Activated gamma-delta T cell treated with Interleukin-2 at 50 U/mL for 16 hours (primary cell): ENCODE results near the gene THSD7B.
"Not testable (repeated sequence)": the region's sequence is repeated elsewhere in the genome, so short reads cannot be mapped to it uniquely, and the experiment has no call there.

Experiments
- DNase-seq: peaks from one replicate; pipeline ENCODE4 v3.0.0-alpha.2; 2020

The THSD7B gene

DNA sequence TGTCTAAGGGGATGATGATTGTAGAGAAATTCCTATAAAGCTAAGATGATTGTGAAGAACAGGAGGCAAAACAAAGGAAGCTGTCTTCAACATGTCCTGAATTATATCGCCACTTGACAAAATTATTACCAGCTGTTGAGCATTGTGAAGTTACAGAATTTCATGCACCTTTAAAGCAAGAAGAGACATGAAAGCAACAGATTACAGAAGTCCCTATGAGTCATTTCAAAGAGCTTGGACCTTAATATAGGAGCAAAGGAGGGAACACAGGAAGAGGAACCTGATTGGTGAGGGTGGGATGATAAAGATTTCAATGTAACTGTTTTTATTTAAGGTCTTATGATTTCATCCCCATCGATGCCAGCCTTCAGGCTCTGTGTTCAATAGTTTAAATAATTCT is 672.0 kb downstream of the THSD7B start:
- DNase-seq, result no peak

DNA sequence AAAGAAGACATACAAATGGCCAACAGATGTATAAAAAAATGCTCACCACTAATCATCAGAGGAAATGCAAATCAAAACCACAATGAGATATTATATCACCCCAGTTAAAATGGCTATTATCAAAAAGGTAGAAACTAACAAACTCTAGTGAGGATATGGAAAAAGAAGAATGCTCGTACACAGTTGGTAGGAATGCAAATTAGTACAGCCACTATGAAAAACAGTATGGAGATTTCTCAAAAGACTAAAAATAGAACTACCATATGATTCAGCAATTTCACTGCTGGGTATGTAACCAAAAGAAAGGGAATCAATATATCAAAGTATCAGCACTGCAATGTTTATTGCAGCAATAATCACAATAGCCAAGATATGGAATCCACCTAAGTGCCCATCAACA is 679.6 kb downstream of the THSD7B start:
- DNase-seq, result no peak

DNA sequence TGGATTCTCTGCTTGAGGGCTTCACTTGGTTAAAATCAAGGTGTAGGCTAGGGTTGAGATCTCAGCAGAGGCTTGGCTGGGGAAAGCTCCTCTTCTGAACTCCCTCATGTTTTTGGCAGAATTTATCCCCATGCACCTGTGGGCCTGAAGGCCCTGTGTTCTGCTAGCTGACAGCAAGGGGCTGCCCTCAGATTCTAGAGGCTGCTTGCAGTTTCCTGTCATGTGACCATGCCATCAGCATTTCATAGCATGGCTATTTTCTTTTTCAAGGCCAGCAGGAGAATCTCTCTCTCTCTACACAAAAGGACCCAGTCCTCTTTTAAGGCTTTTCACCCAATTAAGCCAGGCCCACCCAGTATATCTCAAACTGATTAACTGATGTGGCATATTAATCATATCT is 684.1 kb downstream of the THSD7B start:
- no peak for DNase-seq

DNA sequence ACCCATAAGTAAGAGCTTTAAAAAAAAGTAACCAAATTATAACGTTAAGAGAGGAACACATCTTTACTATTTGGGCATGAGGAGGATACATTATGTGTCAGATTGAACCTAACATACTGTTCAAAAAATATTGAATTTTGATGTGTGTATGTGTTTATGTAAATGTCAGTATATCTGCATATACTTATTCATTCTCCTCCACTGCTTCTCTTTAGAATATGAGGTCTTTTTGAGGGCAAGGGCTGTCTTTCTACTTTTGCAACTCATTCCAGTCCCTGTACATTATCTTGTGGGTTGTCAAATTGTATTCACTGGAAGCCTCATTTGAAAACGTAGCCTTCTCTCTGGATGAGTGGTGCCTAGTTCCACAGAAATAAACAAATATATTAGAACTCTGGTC is 689.5 kb downstream of the THSD7B start:
- no peak for DNase-seq

GRCh38 chr2:137467246-137467862 is 702.0 kb downstream of the THSD7B start:
- no peak for DNase-seq

- no peak for DNase-seq
Measured at GRCh38 chr2:137493261-137493660, 727.9 kb downstream of the THSD7B start.

DNA sequence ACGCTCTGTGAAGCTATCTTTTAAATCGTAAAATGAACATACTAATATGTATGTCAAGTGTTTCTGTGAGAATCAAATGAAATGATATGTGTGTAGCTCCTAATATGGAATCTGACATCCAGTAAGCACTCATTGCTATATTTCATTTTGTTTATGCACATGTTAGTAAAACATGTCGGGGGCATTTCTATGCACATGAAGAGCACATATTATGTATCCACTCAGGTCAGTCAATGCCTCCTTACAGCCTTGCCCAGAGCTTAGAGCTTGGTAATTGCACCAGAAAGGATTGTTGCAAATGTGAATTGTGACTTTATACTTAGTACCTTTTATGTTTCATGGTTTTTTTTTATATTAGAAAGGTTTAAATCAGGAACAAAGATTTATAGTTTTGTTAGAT is 735.3 kb downstream of the THSD7B start:
- no peak for DNase-seq

DNA sequence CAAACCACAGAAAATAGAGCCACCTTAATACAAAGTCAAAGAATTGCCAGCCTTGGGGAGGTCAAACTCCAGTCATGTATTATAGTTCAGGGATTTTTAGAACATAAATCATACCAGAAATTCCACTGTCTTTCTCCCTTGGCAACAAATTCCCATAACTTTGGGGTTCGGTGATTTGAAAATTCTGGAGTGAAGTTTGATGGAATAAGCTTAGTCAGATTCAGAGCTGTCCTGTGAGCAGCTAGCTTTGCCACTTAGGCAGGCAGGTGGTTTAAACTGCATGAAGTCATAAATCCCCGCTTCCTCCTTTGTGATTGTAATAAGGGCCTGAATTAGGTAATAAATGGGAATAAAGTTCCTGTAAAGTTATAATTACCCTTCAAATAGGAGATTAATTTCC is 741.9 kb downstream of the THSD7B start:
- DNase-seq, result no peak

DNA sequence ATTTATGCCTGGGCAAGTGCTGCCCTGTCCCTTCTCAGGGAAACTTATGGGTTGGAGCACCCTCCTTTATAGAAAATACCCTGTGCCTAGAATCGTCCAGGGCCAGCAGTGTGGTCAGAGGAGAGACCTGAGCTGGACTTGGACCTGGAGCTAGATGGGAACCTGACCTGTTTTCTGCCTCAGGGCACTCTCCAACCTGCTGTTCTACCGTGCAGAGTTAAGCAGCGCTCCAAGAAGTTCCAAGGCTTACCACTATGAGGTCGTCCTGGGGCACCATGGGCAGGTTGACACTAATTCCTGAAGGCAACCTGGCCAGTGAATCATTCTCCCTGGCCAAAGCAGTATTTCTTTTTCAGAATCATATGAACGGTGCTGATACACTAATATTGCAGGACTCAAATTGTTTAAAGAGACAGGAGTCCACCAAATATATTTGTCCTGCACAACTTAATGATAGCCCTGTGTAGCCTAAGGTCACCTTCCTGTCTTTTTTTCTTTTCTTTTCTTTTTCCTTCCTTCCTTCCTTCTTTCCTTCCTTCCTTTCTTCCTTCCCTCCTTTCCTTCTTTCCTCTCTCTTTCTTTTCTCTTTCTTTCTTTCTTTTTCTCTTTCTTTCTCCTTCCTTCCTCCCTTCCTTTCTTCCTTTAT is 743.5 kb downstream of the THSD7B start:
- no peak for DNase-seq

DNA sequence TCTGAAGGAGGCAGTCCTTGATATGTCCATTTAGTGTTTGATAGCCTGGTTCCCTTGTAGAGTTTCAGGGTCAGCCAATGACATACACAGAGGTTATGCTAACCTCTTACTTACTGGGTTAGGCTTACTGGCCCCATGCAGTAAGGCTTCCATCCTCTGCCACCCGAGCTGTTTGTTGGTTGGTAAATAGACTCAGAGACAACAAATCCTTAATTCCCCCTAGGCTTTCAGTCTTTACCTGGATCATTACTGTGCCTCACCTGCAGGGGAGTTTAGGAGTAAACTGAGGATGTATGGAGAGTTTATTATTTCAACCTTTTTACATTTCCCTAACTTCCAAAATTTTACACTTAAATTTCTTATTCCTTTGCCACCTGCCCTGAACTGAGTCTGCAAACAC is 746.2 kb downstream of the THSD7B start:
- no peak for DNase-seq

GRCh38 chr2:137521653-137522619 is 756.6 kb downstream of the THSD7B start:
- no peak for DNase-seq

DNA sequence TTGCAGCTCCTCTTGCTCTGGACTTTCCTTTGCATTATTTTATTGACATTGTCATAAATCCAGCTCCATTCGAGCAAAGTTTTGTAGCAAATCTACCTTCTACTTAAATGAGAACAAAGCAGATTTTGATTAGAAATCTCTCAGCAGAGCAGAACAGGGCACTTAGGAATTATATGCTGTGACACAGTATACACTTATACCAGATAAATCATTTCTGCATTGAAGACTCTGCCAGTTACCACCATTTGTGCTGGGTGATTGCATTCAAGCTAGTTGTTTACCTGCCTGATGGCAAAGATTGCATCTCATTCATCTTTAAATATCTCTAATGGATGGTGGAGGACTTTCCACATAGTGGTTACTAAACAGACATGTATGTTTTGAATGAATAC is 757.3 kb downstream of the THSD7B start:
- DNase-seq, result no peak

DNA sequence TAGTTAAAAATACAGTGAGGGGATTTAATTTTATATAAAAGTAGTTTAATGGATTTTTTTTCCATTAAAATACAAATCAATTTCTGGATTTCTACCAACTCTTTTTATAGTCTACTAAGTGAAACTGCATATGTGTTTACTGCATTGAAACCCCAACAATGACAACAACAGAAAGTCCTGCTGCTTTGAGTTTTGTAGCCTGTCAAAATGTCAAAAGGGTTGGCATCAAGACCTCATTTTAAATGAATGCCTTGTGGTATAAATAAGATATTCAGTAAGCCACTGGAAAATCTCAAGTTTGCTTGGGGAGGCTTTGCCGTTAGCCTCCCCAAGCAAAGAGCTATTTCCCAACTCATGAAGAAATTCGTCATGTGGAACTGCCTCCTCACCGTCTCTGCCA is 758.6 kb downstream of the THSD7B start:
- no peak for DNase-seq

DNA sequence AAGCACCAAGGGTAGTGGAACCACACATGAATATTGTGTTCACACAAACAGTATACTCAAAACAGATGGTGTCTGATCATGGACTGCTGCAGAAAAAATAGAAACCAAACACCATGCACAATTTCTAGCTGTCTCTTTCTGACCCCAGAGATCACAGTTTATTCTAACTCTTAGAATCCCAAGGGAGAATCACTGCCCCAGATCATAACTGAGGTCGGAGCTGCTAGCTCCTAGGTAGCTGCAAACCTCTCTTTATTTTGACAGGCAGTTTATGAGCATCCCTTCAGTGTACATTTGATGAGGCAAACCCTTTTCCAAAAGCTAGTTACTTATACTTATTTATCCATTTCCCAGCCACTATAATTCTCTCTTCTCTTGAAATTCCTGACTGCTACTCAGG is 759.8 kb downstream of the THSD7B start:
- DNase-seq, result no peak

- no peak for DNase-seq
Measured at GRCh38 chr2:137525641-137526190, 760.4 kb downstream of the THSD7B start.

- no peak for DNase-seq
Measured at GRCh38 chr2:137535897-137536296, 770.6 kb downstream of the THSD7B start.

DNA sequence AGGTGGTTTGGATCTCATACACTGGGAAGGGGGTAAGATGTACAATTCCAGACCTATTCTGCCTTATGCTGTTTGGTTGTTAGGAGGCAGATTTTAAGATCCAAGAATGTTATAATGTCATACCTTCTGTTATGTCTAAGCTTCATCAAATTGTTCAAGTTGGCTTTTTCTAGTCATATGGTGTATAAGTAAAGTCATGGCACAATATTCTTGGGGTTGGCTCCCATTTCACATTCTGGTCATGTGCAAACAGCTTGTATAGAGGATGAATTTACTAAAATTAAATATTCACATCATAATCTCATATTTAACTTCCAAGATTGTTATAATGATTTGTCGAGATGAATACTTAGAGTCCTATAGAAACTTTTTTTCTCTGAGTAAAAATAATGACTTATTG is 774.0 kb downstream of the THSD7B start:
- no peak for DNase-seq

DNA sequence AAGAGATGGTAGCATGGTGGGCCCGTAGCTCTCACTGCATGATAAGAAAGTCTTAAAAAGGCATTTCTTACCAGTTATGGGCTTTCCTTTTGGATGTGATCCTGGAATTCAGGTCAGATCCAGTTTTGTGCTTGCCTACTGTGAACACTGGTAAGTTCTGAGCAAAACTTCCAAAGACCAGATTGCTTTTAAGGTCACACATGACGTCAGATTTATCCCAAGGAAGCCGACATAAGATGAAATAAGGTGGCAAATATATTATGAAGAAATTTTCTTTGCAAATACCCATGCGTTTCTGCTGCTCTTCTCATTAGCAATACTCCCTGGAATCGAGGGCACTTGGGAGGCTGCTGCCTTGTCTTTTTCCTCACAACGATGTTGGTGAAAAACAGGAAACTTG is 782.5 kb downstream of the THSD7B start:
- no peak for DNase-seq

DNA sequence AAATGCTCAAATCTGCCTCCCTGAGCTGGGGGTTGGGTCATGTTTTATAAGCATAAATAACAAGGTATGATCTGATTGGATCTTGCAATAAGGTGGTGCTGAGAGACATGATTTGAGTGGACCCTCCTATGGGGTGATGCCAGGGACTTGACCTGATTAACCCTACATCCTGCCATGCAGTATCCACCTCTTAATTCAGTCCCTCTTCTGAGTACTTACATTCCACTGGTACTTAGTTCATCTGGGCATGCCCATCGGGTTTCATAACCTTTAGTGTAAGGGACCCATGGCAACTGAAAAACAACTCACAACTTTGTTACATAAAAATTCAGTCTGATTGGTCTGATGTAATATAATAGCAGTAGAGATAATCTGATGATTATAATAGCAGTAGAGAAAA is 801.0 kb downstream of the THSD7B start:
- DNase-seq, result no peak

DNA sequence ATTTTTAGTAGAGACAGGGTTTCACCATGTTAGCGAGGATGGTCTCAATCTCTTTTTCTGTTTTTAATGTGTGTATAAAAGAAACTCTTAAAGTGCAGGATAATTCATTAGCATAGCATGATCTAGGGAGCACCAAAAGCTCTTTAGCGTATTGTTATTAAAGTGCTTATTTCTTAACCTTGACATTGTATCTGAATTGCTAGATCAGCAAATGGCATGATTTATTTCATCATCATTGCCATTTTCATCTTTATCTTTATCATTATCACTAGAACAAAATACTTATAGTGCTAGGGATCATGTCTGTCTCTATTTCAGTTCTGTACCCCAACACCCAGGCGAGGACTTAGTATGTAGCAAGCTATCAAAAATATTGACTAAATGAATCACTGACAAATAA is 805.1 kb downstream of the THSD7B start:
- DNase-seq, result no peak

GRCh38 chr2:137587834-137588233 is 822.5 kb downstream of the THSD7B start:
- DNase-seq, result not testable (repeated sequence)

- DNase-seq, result not testable (repeated sequence)
Measured at GRCh38 chr2:137588578-137588977, 823.2 kb downstream of the THSD7B start.

GRCh38 chr2:137590102-137590501 is 824.8 kb downstream of the THSD7B start:
- DNase-seq, result no peak
